PFSK-1 (cell line): Measurements from ENCODE around the gene SPTBN1.

ENCODE experiments used
- POLR2AphosphoS5 ChIP-seq: IDR thresholded peaks from 2 replicates; pipeline ENCODE4 v1.6.1; 2012; ENCODE audit warnings: low read depth, mild to moderate bottlenecking, control low read depth, low read length, moderate library complexity
- REST ChIP-seq, 2 experiments: IDR thresholded peaks; 2 replicates each; pipeline versions ENCODE4 v1.6.1 to v1.8.0; 2011 to 2012; ENCODE audit warnings: low read depth in 2 of 2, low read length in 2 of 2, control low read depth in 1 of 2, inconsistent platforms in 1 of 2, mild to moderate bottlenecking in 1 of 2, moderate library complexity in 1 of 2; ENCODE audit not compliant: insufficient read depth in 1 of 2
- SIN3A ChIP-seq: IDR thresholded peaks from 2 replicates; pipeline ENCODE4 v1.6.1; 2012; ENCODE audit warnings: mild to moderate bottlenecking, low read length, moderate library complexity, borderline replicate concordance; ENCODE audit not compliant: insufficient read depth

GRCh38 chr2:54665436-54665856 lies 209.3 kb downstream of the SPTBN1 start:
- TF ChIP-seq REST (IDR thresholded peaks at IDR 0.05; ENCODE audit: insufficient read depth in 1 of 2, low read depth in 2 of 2, low read length in 2 of 2) (no peak), SIN3A (no peak), POLR2AphosphoS5 (no peak)
